K562 (cell line): Measurements from ENCODE around the gene NCOA6. TPM values are rescaled to one million over a fixed set of nuclear protein-coding genes. Genes with fewer than 3 reads are reported as not detected.

Source experiments
- ATF3 ChIP-seq, 2 experiments: fragments of 450-650 bp in 1 of 2; sonication (generic) in 1 of 2; formaldehyde crosslinking in 1 of 2; IDR thresholded peaks in 1 of 2; conservative IDR thresholded peaks in 1 of 2; 2 replicates each; pipeline versions ENCODE4 v1.6.1 to v1.8.1; 2016 to 2023; ENCODE audit warnings: mild to moderate bottlenecking in 2 of 2, moderate library complexity in 2 of 2, inconsistent platforms in 1 of 2, missing genetic modification reagents in 1 of 2
- HDAC3 ChIP-seq: fragments of 450-650 bp; IDR thresholded peaks from 2 replicates; pipeline ENCODE4 v1.6.1; 2018; ENCODE audit warnings: borderline replicate concordance, mild to moderate bottlenecking, moderate library complexity; ENCODE audit not compliant: partially characterized antibody
- HLTF ChIP-seq: fragments of 450-650 bp; IDR thresholded peaks from 2 replicates; pipeline ENCODE4 v1.6.1; 2016
- PATZ1 ChIP-seq: fragments of 250-450 bp; sonication (Bioruptor Pico); IDR thresholded peaks from 2 replicates; pipeline ENCODE4 v1.5.0; 2020; ENCODE audit warnings: mild to moderate bottlenecking, borderline replicate concordance
- PKNOX1 ChIP-seq: fragments of 450-650 bp; IDR thresholded peaks from 2 replicates; pipeline ENCODE4 v1.6.1; 2016
- SAFB2 ChIP-seq: fragments of 200-400 bp; formaldehyde crosslinking; IDR thresholded peaks from 2 replicates; pipeline ENCODE4 v1.6.1; 2018; ENCODE audit warnings: borderline replicate concordance, low read length, low read depth, moderate library complexity; ENCODE audit not compliant: severe bottlenecking
- ZFP36 ChIP-seq: fragments of 150-350 bp; IDR thresholded peaks from 2 replicates; pipeline ENCODE4 v1.6.1; 2018; ENCODE audit warnings: low read length, low read depth; ENCODE audit not compliant: partially characterized antibody
- ZNF76 ChIP-seq: fragments of 250-450 bp; sonication (Bioruptor Pico); IDR thresholded peaks from 2 replicates; pipeline ENCODE4 v1.4.0; 2020; ENCODE audit warnings: mild to moderate bottlenecking, moderate library complexity, borderline replicate concordance
- polyA plus RNA-seq, 8 experiments: library from polyadenylated mRNA; depleted of rRNA in 4 of 8; stranded (reverse) in 5 of 8; unstranded in 3 of 8; fragments of >200 nt; fragmentation: Nextera tagmentation in 2 of 8; fragmentation: Illumina TruSeq in 1 of 8; extraction: Ambion mirVana in 2 of 8; extraction: Trizol in 1 of 8; gene quantifications; 2 replicates each; pipeline versions ENCODE4 v1.2.1 to v1.2.3, GENCODE V29; 2011 to 2014; ENCODE audit warnings: inconsistent platforms in 1 of 8, missing spikeins in 1 of 8
- total RNA-seq, 7 experiments: library from RNA; depleted of rRNA in 6 of 7; stranded (reverse); fragments of >200 nt in 6 of 7; fragmentation: Illumina TruSeq in 2 of 7; extraction: Trizol in 2 of 7; gene quantifications; 2 replicates each; pipeline versions ENCODE4 v1.2.1 to v1.2.3, GENCODE V29; 2011 to 2021; ENCODE audit warnings: low replicate concordance in 1 of 7

The NCOA6 gene
- total and polyA plus RNA-seq, 9 of the 15 experiments (the other 6 are each of a cell fraction or from before 2014, with no cell fraction given) = 6.1 to 25.0 (median 9.5) TPM

GRCh38 chr20:34705397-34706301, 119.8 kb downstream of the NCOA6 start (continued):
- TF ChIP-seq HDAC3 (no peak), ATF3 (IDR thresholded peaks at IDR 0.05) (peak; percentile 84), ATF3 (CRISPR knock-in tag; conservative IDR thresholded peaks at IDR 0.05) (no peak; the same call in 1 of the 2 replicates), SAFB2 (no peak), ZFP36 (peak; percentile 8), PATZ1 (no peak), ZNF76 (CRISPR knock-in tag) (no peak), HLTF (no peak), PKNOX1 (0 out of 2 replicates have a peak, but pooled peaks have one; percentile 2)
